ENCODE measurements around the gene MTG1. TPM values are rescaled to one million over a fixed set of nuclear protein-coding genes. Genes with fewer than 3 reads are reported as not detected.

Gene MTG1
- total RNA-seq, 2 donors from 2014 or later, result 9.9 to 15.1 TPM

DNA sequence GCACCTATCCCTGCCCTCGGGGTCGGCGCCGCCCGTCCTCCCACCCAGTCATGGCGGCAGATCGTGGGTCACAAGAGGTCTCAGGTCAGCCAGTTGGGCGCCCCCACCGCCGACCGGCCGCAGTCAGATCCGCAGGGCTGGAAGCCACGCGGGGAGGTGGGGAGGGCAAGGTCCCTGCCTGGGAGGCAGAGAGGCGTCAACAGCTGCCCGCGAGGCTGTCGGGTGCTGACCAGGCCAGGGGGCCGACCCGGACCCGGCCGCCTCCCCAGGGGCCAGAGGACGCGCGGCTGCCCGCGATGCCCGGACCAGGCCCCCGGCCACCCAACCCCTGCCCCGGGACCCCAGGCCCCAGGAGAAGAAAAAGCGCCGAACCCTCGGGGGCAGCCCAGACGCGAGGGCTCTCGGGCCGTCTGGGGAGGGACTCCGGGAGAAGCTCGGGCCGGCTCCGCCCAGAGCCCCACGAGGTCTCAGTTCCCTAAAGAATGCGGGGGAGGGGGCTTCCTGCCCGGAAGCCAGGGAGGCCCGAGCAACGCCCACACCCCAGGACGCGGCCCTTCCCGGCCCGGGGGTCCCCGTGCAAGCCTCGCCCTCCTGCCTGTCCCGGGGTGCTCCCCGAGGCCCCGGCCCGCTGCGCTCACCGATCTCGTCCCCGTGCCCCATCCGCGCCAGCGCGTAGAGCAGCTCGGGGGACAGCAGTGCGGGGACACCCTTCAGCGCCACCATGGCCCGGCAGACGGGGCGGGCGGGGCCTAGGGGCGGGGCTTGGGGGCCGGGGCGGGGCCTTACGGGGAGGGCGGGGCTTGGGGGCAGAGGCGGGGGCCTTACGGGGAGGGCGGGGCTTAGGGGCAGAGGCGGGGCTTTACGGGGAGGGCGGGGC lies 36.4 kb upstream of the MTG1 start, which contains the start of gene FUOM:
Gene FUOM, minus strand, starts transcription at position 735 of the 877 bp plus-strand sequence. Its CDS starts 12 bp downstream, at position 723.
- DNase-seq (ENCODE audit: low spot score), result no peak
- H3K36me3 ChIP-seq, result peaks cover 2% of the 10 kb centered on the region
- H3K9me3 ChIP-seq, result no peaks in the 10 kb centered on the region
- TF ChIP-seq, protein P1, sequence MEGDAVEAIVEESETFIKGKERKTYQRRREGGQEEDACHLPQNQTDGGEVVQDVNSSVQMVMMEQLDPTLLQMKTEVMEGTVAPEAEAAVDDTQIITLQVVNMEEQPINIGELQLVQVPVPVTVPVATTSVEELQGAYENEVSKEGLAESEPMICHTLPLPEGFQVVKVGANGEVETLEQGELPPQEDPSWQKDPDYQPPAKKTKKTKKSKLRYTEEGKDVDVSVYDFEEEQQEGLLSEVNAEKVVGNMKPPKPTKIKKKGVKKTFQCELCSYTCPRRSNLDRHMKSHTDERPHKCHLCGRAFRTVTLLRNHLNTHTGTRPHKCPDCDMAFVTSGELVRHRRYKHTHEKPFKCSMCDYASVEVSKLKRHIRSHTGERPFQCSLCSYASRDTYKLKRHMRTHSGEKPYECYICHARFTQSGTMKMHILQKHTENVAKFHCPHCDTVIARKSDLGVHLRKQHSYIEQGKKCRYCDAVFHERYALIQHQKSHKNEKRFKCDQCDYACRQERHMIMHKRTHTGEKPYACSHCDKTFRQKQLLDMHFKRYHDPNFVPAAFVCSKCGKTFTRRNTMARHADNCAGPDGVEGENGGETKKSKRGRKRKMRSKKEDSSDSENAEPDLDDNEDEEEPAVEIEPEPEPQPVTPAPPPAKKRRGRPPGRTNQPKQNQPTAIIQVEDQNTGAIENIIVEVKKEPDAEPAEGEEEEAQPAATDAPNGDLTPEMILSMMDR (IDR thresholded peaks at IDR 0.05), result no peak
- H3K4me1 ChIP-seq, result peaks cover 0 to 17% of the 10 kb centered on the region in 2 donors
- H3K4me3 ChIP-seq, result peak within 1 kb of the TSS; percentile 53 to 76
- peak within 1 kb of the TSS; percentile 66 to 73 for H3K27ac ChIP-seq
- H3K27me3 ChIP-seq, result no peaks in the 10 kb centered on the region

DNA sequence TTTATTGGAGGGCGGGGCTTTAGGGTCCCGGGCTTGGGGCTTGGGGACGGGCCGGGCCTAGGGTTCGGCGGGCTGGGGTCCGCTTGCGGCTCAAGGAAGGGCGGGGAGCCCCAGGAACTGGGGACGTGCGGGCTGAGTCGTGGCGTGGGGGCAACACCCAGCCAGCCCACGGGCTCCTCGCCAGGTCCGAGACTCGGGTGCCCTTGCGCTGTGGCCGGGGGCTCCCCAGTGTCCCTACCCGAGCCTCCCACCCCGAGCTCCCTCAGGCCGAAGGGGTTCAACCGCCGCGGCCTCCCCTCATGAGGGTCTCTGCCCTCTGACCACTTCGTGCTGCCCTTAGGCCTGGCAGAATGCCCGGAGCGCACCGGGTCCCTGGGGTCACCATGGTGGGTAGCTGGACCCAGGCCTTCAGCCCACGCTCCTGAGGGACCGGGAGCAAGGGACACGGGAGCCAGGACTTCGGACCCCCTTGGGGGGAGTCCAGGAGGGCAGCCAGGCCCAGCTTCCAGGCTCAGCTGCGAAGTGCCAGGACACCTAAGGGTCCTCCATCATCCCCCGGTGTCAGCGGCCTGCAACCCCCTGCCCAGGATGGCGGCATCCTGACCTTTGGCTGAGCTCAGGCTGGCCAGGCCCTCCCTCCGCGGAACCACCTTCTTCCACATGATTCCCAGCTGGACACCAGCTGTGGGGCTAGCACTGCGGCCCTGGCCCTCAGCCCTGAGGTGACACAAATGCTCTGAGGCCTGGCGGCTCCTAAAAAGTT lies 35.6 kb upstream of the MTG1 start:
- Histone ChIP-seq H3K9me3 (no peaks in the 10 kb centered on the region), H3K4me1 (peaks cover 0 to 17% of the 10 kb centered on the region in 2 donors), H3K27ac (peak overlapping the region; percentile 13 to 49), H3K36me3 (peaks cover 9% of the 10 kb centered on the region), H3K27me3 (no peaks in the 10 kb centered on the region), H3K4me3 (peak overlapping the region in 1 of 2 donors; percentile 76)
- TF ChIP-seq, protein P1 (IDR thresholded peaks at IDR 0.05), result no peak
- no peak for DNase-seq (ENCODE audit: low spot score)

DNA sequence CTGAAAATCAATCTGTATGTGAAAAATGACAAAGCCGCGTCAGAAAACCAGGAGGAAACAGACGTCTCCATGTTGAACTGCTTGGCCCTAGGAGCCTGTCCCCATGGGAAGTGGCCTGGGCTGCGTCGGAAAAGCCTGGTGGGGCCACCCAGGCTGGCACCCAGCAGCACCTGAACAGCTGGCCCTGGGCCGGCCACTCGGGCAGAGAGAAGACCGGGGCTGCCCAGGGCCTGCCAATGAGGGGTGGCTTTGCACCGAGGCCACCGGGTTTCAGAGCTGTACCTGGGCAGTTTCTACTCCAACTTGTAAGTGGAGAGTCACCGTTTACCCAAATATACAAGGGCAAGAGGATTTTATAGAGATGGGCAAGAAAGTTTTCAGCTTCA lies 35.0 kb upstream of the MTG1 start:
- TF ChIP-seq, protein P1 (IDR thresholded peaks at IDR 0.05), result no peak

DNA sequence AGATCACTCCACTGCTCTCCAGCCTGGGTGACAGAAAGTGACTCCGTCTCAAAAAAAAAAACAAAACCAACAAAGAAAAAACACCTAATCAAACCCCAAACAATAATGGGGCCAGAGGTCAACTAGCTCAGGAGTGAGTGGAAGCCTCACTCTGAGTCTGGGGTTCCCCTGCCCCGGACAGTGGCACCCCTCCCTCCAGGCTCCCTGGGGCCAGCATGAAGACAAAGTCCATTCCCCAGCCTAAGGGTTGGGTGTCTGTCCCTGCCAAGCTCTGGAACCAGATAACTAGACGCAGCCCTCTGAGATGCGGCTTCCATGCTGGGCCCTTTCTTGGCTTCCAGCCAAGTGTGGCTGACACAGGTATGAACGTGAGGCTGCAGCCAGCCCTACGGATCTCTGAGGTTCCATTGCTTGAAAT lies 34.4 kb upstream of the MTG1 start:
- Histone ChIP-seq H3K9me3 (no peaks in the 10 kb centered on the region), H3K4me1 (peaks cover 0 to 17% of the 10 kb centered on the region in 2 donors), H3K27ac (no peak overlapping the region), H3K36me3 (peaks cover 16% of the 10 kb centered on the region), H3K27me3 (no peaks in the 10 kb centered on the region), H3K4me3 (no peak overlapping the region)
- no peak for DNase-seq (ENCODE audit: low spot score)
- TF ChIP-seq, protein P1 (IDR thresholded peaks at IDR 0.05), result no peak

More for the DNA sequence above, 35.0 kb upstream of the MTG1 start:
- no peak overlapping the region for H3K4me3 ChIP-seq
- peaks cover 0 to 17% of the 10 kb centered on the region in 2 donors for H3K4me1 ChIP-seq
- H3K36me3 ChIP-seq, result peaks cover 11% of the 10 kb centered on the region
- H3K27me3 ChIP-seq, result no peaks in the 10 kb centered on the region
- H3K27ac ChIP-seq, result peak overlapping the region in 1 of 2 donors; percentile 49
- H3K9me3 ChIP-seq, result no peaks in the 10 kb centered on the region
- no peak for DNase-seq (ENCODE audit: low spot score)

DNA sequence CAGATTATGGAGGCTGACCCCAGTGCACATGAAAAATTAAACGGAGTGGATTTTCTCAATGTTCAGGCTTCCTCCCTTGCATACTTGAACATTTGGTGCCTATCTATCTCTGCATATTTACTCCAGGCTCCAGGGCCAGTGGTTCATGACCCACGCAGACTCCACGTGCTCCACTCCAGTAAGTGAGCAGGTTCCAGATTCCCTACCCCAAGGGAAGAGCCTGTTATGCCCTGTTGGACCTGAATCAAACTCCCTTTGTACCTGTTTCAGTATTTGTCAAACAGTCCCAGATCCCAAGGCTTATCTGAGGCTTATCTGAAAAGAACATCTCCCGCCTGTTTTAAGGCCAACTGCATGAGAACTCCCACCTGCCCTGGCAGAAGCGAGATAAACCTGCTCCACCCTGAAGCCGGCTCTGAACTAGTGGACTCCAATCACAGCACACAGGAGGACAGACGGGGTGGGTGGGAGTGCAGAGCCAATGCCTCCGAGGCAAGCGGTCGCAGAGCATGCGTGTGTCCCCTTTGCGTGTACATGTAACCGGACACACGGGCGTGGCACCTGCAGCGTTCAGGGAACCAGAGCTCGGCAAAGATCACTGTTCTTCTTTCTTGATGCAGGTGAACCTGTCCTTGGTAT lies 33.9 kb upstream of the MTG1 start:
- peaks cover 22% of the 10 kb centered on the region for H3K36me3 ChIP-seq
- peaks cover 0 to 17% of the 10 kb centered on the region in 2 donors for H3K4me1 ChIP-seq
- no peaks in the 10 kb centered on the region for H3K9me3 ChIP-seq
- H3K27ac ChIP-seq, result no peak overlapping the region
- no peak overlapping the region for H3K4me3 ChIP-seq
- DNase-seq (ENCODE audit: low spot score), result no peak
- TF ChIP-seq, protein P1 (IDR thresholded peaks at IDR 0.05), result no peak
- no peaks in the 10 kb centered on the region for H3K27me3 ChIP-seq
